ENCODE results near the gene DLK1. TPM values are rescaled to one million over a fixed set of nuclear protein-coding genes. Genes with fewer than 3 reads are reported as not detected.
A peak's percentile ranks its signal among the peaks of the same experiment; 100 is the strongest.

DLK1 gene
- total and polyA plus RNA-seq, 2 of the 13 experiments (the other 11 are each of a cell fraction or from before 2014, with no cell fraction given), result 95.5 to 312 TPM

DNA sequence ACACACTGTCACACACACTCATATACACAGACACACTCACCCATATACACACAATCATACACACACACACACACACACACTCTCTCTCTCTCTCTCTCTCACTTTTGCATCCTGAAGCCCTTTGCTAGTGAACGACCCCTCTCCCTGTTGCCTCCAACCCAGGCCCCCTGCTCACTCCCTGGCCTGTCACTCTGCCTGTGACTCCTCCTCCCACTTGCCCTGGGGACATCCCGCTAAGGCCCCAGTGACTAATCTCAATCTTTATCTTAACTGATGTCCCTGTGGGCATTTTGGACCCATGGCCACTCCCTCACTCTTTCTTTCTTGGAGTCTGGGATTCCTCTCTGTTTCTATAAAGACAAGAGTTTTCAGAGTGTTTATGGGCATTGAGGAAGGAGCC is 10.9 kb upstream of the DLK1 start:
- WGBS (ENCODE audit: low lambda C conversion rate), result 0% methylated on average over 2 of the region's 2 CpGs
- H4K20me1 ChIP-seq (ENCODE audit: insufficient read depth, low read length), result no peaks in the 10 kb centered on the region
- H2AFZ ChIP-seq (ENCODE audit: low read length), result no peak overlapping the region
- peaks cover 5 to 21% of the 10 kb centered on the region in 2 experiments; a peak in 4 of 5 replicates for H3K27me3 ChIP-seq (ENCODE audit: control insufficient read depth in 1 of 2, insufficient read depth in 2 of 2, low read length in 2 of 2)
- H3K36me3 ChIP-seq (replicated peaks in 1 of 2; ENCODE audit: control insufficient read depth in 1 of 2, insufficient read depth in 2 of 2, low read length in 2 of 2), result no peaks in the 10 kb centered on the region
- no peak for TF ChIP-seq ATM (IDR thresholded peaks at IDR 0.05; ENCODE audit: borderline replicate concordance)
- no peak for TF ChIP-seq POLR2AphosphoS5 (IDR thresholded peaks at IDR 0.05; ENCODE audit: low read depth, low read length)
- TF ChIP-seq, protein P1, sequence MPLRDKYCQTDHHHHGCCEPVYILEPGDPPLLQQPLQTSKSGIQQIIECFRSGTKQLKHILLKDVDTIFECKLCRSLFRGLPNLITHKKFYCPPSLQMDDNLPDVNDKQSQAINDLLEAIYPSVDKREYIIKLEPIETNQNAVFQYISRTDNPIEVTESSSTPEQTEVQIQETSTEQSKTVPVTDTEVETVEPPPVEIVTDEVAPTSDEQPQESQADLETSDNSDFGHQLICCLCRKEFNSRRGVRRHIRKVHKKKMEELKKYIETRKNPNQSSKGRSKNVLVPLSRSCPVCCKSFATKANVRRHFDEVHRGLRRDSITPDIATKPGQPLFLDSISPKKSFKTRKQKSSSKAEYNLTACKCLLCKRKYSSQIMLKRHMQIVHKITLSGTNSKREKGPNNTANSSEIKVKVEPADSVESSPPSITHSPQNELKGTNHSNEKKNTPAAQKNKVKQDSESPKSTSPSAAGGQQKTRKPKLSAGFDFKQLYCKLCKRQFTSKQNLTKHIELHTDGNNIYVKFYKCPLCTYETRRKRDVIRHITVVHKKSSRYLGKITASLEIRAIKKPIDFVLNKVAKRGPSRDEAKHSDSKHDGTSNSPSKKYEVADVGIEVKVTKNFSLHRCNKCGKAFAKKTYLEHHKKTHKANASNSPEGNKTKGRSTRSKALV (CRISPR knock-in tag; IDR thresholded peaks at IDR 0.05), result no peak
- no peak for TF ChIP-seq POLR2AphosphoS2 (IDR thresholded peaks at IDR 0.05; ENCODE audit: low read depth, low read length)
- TF ChIP-seq, protein P2, sequence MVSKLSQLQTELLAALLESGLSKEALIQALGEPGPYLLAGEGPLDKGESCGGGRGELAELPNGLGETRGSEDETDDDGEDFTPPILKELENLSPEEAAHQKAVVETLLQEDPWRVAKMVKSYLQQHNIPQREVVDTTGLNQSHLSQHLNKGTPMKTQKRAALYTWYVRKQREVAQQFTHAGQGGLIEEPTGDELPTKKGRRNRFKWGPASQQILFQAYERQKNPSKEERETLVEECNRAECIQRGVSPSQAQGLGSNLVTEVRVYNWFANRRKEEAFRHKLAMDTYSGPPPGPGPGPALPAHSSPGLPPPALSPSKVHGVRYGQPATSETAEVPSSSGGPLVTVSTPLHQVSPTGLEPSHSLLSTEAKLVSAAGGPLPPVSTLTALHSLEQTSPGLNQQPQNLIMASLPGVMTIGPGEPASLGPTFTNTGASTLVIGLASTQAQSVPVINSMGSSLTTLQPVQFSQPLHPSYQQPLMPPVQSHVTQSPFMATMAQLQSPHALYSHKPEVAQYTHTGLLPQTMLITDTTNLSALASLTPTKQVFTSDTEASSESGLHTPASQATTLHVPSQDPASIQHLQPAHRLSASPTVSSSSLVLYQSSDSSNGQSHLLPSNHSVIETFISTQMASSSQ (IDR thresholded peaks at IDR 0.05; ENCODE audit: low read depth), result no peak
- TF ChIP-seq, protein P2 (CRISPR knock-in tag; IDR thresholded peaks at IDR 0.05; ENCODE audit: borderline replicate concordance), result no peak
- TF ChIP-seq NFRKB (IDR thresholded peaks at IDR 0.05), result no peak
- TF ChIP-seq, protein P3, sequence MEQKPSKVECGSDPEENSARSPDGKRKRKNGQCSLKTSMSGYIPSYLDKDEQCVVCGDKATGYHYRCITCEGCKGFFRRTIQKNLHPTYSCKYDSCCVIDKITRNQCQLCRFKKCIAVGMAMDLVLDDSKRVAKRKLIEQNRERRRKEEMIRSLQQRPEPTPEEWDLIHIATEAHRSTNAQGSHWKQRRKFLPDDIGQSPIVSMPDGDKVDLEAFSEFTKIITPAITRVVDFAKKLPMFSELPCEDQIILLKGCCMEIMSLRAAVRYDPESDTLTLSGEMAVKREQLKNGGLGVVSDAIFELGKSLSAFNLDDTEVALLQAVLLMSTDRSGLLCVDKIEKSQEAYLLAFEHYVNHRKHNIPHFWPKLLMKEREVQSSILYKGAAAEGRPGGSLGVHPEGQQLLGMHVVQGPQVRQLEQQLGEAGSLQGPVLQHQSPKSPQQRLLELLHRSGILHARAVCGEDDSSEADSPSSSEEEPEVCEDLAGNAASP (CRISPR knock-in tag; IDR thresholded peaks at IDR 0.05; ENCODE audit: borderline replicate concordance), result no peak
- TF ChIP-seq, protein P4, sequence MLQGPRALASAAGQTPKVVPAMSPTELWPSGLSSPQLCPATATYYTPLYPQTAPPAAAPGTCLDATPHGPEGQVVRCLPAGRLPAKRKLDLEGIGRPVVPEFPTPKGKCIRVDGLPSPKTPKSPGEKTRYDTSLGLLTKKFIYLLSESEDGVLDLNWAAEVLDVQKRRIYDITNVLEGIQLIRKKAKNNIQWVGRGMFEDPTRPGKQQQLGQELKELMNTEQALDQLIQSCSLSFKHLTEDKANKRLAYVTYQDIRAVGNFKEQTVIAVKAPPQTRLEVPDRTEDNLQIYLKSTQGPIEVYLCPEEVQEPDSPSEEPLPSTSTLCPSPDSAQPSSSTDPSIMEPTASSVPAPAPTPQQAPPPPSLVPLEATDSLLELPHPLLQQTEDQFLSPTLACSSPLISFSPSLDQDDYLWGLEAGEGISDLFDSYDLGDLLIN (CRISPR knock-in tag; IDR thresholded peaks at IDR 0.05; ENCODE audit: borderline replicate concordance), result no peak
- BruUV-seq (replicated peaks), result no TSS peak
- no peak overlapping the region for H3K9ac ChIP-seq (ENCODE audit: insufficient read depth, low read depth, low read length)
- no peak for FAIRE-seq
- H3K27ac ChIP-seq (ENCODE audit: extremely low read length, insufficient read depth, low read length), result no peak overlapping the region
- no peak for ATAC-seq
- peaks cover 78% of the 10 kb centered on the region for H3K4me1 ChIP-seq (ENCODE audit: insufficient read depth, low read length)
- DNase-seq (ENCODE audit: low spot score), result no peak
- intact Hi-C loops (cut with micrococcal nuclease; ENCODE audit: unreplicated experiment) (no loop called here), in situ Hi-C loops (cut with HindIII; ENCODE audit: extremely low pct_ligation_motif_present, low pct_unique_long_range_greater_than_20kb) (no loop called here)
- CTCF ChIA-PET (ENCODE audit: low intra/inter-chr PET ratio, low total read pairs), result no interaction called here
- H3K4me3 ChIP-seq (replicated peaks in 1 of 3; ENCODE audit: insufficient read depth in 1 of 3, low read depth in 2 of 3, low read length in 3 of 3), result no peak overlapping the region
- H3K79me2 ChIP-seq (ENCODE audit: insufficient read depth, low read length), result no peaks in the 10 kb centered on the region
- H3K4me2 ChIP-seq (ENCODE audit: low read depth, low read length), result peak overlapping the region; percentile 46; the same call in 1 of the 2 replicates
- POLR2A ChIA-PET, result no interaction called here
- H3K9me3 ChIP-seq (ENCODE audit: low read length), result no peaks in the 10 kb centered on the region
